Measurements from ENCODE around the gene GFOD1.
A peak's percentile ranks its signal among the peaks of the same experiment; 100 is the strongest.

GFOD1 gene

GRCh38 chr6:13463941-13464340 lies 23.5 kb downstream of the GFOD1 start:
- H3K4me2 ChIP-seq (ENCODE audit: low read length), result no peak overlapping the region
- no peak overlapping the region for H3K4me3 ChIP-seq (ENCODE audit: low read length)
- H3K36me3 ChIP-seq (ENCODE audit: control insufficient read depth, low read length), result no peaks in the 10 kb centered on the region
- peaks cover 51% of the 10 kb centered on the region for H3K4me1 ChIP-seq (ENCODE audit: control insufficient read depth, low read length)
- H3K79me2 ChIP-seq (ENCODE audit: control insufficient read depth, low read length), result peaks cover 11% of the 10 kb centered on the region
- TF ChIP-seq EZH2phosphoT487 (IDR thresholded peaks at IDR 0.05; ENCODE audit: borderline replicate concordance, low read length) (no peak), CTCF (IDR thresholded peaks at IDR 0.05; ENCODE audit: low read depth, low read length, poor library complexity, severe bottlenecking) (no peak)
- H3K27me3 ChIP-seq (ENCODE audit: control insufficient read depth, low read length), result no peaks in the 10 kb centered on the region
- peaks cover 4% of the 10 kb centered on the region; the same call in 1 of the 2 replicates for H3F3A ChIP-seq (ENCODE audit: control insufficient read depth, insufficient read depth)
- no peaks in the 10 kb centered on the region for H3K9me3 ChIP-seq (ENCODE audit: control insufficient read depth, insufficient read depth, low read length)
- peaks cover 11% of the 10 kb centered on the region; the same call in 1 of the 2 replicates for H4K20me1 ChIP-seq (ENCODE audit: control insufficient read depth, insufficient read depth, low read depth, low read length)
- H3K9me2 ChIP-seq (replicated peaks; ENCODE audit: control insufficient read depth, low read length), result no peaks in the 10 kb centered on the region
- no peak overlapping the region for H3K27ac ChIP-seq (ENCODE audit: low read depth, low read length)

GRCh38 chr6:13463328-13463717 lies 24.1 kb downstream of the GFOD1 start:
- H3K9me3 ChIP-seq (ENCODE audit: control insufficient read depth, insufficient read depth, low read length), result no peaks in the 10 kb centered on the region
- peaks cover 4% of the 10 kb centered on the region; the same call in 1 of the 2 replicates for H3F3A ChIP-seq (ENCODE audit: control insufficient read depth, insufficient read depth)
- no peak overlapping the region for H3K27ac ChIP-seq (ENCODE audit: low read depth, low read length)
- H3K9me2 ChIP-seq (replicated peaks; ENCODE audit: control insufficient read depth, low read length), result no peaks in the 10 kb centered on the region
- H3K4me2 ChIP-seq (ENCODE audit: low read length), result peak overlapping the region; percentile 52
- H3K4me1 ChIP-seq (ENCODE audit: control insufficient read depth, low read length), result peaks cover 57% of the 10 kb centered on the region
- H3K4me3 ChIP-seq (ENCODE audit: low read length), result no peak overlapping the region
- no peaks in the 10 kb centered on the region for H3K36me3 ChIP-seq (ENCODE audit: control insufficient read depth, low read length)
- TF ChIP-seq CTCF (IDR thresholded peaks at IDR 0.05; ENCODE audit: low read depth, low read length, poor library complexity, severe bottlenecking) (no peak), EZH2phosphoT487 (IDR thresholded peaks at IDR 0.05; ENCODE audit: borderline replicate concordance, low read length) (no peak)
- H3K79me2 ChIP-seq (ENCODE audit: control insufficient read depth, low read length), result peaks cover 11% of the 10 kb centered on the region
- H4K20me1 ChIP-seq (ENCODE audit: control insufficient read depth, insufficient read depth, low read depth, low read length), result peaks cover 11% of the 10 kb centered on the region; the same call in 1 of the 2 replicates
- no peaks in the 10 kb centered on the region for H3K27me3 ChIP-seq (ENCODE audit: control insufficient read depth, low read length)

GRCh38 chr6:13462458-13463327 lies 24.7 kb downstream of the GFOD1 start:
- H3K27ac ChIP-seq (ENCODE audit: low read depth, low read length), result peak overlapping the region; percentile 32; the same call in 1 of the 2 replicates
- TF ChIP-seq CTCF (IDR thresholded peaks at IDR 0.05; ENCODE audit: low read depth, low read length, poor library complexity, severe bottlenecking) (no peak), EZH2phosphoT487 (IDR thresholded peaks at IDR 0.05; ENCODE audit: borderline replicate concordance, low read length) (no peak)
- H3F3A ChIP-seq (ENCODE audit: control insufficient read depth, insufficient read depth), result peaks cover 4% of the 10 kb centered on the region; the same call in 1 of the 2 replicates
- H4K20me1 ChIP-seq (ENCODE audit: control insufficient read depth, insufficient read depth, low read depth, low read length), result peaks cover 11% of the 10 kb centered on the region; the same call in 1 of the 2 replicates
- H3K79me2 ChIP-seq (ENCODE audit: control insufficient read depth, low read length), result peaks cover 11% of the 10 kb centered on the region
- peak overlapping the region; percentile 52 for H3K4me2 ChIP-seq (ENCODE audit: low read length)
- H3K27me3 ChIP-seq (ENCODE audit: control insufficient read depth, low read length), result no peaks in the 10 kb centered on the region
- H3K9me2 ChIP-seq (replicated peaks; ENCODE audit: control insufficient read depth, low read length), result no peaks in the 10 kb centered on the region
- no peaks in the 10 kb centered on the region for H3K9me3 ChIP-seq (ENCODE audit: control insufficient read depth, insufficient read depth, low read length)
- no peaks in the 10 kb centered on the region for H3K36me3 ChIP-seq (ENCODE audit: control insufficient read depth, low read length)
- H3K4me3 ChIP-seq (ENCODE audit: low read length), result peak overlapping the region; percentile 46
- peaks cover 63% of the 10 kb centered on the region for H3K4me1 ChIP-seq (ENCODE audit: control insufficient read depth, low read length)
